NCI-H460 (cell line): ENCODE measurements around the gene TEX52. TPM values are rescaled to one million over a fixed set of nuclear protein-coding genes. Genes with fewer than 3 reads are reported as not detected.

Experiments
- DNase-seq: peaks from one replicate; pipeline ENCODE4 v3.0.0-alpha.2; 2016; ENCODE audit warnings: low read depth; ENCODE audit errors: extremely low read depth
- total RNA-seq: library from RNA; depleted of rRNA; stranded (reverse); fragments of >200 nt; shearing (Covaris generic); gene quantifications from 2 replicates; pipeline ENCODE4 v1.2.3, GENCODE V29; 2014

Gene TEX52
- total RNA-seq, 1 experiment from 2014 or later: not detected

DNA sequence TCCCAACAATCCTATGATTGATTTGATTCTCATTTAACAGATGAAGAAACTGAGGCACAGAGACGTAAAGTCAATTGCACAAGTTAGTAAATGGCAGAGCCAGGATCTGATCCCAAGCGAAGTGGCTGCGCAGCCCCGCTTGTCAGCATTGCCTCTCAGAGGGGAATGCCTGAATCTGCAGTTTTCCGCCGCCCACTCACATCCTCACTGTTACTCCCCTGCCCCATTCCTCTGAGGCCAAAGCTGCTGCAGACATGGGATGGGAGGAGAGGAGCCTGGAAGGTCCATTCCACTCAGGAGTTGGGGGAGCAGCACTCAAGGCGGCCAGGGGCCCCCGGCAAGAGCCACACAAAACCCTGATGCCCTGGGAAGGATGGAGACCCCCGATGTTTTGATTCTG, 23.0 kb downstream of the TEX52 start:
- no peak for DNase-seq

DNA sequence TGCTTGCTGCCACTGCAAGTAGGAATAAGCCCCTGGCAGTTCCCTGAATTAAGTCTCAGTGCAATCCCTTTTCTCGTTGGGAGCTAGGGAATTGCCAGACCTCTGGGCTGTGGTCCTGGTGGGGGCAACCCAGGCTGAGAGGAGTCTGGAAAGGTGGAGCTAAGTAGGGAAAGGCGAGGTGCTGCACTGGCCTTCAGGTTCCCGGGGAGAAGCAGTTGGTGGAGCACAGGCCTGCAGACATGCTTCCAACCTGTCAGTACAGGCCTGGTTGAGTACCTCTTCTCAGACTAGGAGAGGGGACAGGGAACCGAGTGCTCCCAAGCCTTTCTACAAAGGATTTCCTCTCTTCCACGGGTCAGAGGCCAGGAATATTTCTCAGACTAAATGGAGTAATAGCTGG, 23.5 kb downstream of the TEX52 start:
- DNase-seq: no peak

DNA sequence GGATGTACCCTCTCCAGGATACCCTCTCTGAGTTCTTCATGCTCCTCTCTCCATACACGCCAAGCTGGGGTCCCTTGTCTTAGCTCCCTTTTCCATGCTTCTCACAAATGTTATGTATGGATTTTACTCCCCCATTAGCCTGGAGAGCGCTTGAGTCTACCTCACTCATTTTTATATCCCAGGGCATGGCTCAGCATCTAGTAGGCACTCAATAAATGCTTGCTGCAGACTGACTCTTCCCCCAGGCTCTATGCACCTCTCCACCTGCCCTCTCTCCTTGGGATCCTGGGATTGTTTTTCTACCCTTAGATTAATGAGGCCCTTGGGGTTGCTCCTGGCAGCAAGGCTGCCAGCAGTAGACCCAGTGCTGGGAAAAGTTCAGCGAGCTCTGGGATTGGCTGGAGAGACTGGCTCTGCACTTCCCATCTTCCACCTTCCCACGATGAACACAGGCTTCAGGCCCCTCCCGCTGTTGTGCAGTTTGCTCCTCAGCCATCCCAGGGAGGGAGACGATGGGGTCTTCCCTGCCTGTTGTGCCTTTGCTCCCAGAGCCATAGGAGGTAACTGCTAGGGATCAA, 24.2 kb downstream of the TEX52 start:
- DNase-seq: no peak

DNA sequence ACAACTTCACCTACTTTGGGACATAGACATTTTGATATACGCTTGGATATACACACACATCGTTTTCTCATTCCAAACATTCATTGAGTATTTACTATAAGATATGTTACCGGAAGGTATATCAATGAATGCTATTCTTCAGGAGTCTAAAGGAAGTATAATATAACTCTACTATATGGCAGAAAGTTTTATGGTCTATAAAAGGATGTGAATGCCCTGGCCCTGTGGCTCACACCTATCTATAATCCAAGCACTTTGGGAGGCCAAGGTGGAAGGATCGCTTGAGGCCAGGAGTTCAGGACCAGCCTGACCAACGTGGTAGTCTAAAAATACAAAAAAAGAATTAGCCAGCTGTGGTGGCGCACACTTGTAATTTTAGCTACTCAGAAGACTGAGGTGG, 27.6 kb downstream of the TEX52 start:
- DNase-seq: no peak

DNA sequence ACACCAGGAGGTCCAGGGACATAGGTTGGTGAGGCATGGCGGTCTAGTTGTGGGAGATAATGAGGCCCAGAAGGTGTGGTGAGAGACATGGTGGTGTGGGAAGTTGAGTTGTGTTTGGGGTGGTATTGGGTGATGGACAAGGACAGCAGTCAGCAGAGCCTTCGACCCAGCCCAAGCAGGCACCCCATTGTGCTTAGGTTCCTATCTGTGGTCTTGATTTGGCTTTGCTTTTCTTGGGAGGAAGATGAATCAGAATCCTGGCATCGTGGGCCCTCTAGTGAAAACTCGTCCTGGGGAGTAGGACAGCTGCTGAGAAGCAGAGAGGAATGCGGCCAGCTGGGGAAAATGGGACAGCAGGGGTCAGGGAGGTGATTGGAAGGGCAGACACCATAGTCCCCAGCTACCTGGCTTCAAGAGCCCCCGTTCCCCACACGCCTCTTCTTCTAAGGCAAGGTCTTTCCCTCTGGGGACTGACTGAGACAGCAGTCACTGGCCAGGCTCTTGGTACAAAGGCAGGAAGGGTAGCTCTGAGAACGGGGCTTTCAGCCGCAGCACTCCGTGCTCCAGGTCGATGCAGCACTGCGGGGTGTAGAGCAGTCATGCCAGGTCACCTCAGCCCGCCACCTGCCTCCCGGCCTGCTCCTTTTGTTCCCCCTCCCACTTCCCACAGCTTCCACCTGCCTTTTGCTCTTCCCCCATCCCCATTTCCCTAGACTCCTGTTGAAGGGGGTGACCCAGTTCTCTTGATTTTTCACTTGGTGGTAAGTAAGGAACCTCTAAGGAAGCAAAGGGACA, 29.9 kb downstream of the TEX52 start:
- no peak for DNase-seq

DNA sequence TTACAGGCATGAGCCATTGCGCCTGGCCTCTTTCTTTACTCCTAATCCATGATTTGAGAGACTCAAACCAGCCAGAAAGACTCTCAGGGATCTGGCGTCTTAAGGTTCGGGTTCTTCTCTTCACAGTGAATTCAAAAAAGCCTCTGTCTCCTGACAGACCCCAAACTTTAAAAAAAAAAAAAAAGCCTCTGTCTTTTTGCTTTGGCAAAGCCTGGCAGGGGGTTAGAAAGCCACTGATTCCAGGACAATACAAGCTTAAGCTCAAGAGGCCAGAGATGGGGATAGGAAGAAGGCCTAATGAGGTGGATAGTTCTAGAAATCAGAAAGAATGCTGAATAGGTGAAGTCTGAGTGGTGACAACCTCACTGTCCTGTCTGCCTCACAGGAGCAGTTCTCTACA, 30.8 kb downstream of the TEX52 start:
- no peak for DNase-seq

DNA sequence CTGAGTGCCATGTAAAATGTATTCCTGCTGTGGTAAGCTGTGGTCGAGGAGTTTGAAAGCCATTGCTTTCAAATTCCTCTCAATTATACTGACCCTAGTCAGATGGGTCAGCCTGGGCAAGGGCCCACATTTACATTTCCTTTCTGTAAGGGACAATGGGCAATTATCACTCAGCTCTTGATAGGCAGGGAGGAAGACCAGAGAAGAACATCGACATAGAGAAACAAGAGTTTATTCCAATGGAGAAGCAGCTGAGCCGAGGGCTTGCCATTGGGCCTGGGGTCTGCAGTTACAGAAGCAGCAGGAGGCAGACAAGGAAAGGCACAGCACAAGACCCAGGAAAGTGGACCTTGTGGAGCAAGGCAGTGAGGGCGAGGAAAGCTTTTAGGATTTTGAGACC, 31.7 kb downstream of the TEX52 start:
- DNase-seq: no peak

DNA sequence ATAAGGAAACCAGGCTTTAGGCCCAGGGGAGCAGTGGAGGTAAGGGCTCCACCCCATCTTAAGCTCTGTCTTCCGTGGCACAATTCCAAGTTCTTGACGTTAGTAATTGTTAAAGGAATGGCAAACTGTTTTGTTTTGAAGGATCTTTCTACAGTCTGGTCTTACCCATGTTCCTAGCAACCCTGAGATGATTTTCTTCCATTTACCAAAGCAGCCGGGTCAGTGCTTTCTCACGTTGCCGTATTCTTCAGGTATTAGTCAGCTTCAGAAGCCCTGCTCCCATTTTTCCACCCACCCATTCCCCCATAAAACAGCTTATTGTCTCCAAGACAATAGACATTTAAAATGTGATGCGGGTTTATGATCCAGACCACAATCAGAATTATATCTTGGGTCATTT, 32.3 kb downstream of the TEX52 start:
- no peak for DNase-seq

DNA sequence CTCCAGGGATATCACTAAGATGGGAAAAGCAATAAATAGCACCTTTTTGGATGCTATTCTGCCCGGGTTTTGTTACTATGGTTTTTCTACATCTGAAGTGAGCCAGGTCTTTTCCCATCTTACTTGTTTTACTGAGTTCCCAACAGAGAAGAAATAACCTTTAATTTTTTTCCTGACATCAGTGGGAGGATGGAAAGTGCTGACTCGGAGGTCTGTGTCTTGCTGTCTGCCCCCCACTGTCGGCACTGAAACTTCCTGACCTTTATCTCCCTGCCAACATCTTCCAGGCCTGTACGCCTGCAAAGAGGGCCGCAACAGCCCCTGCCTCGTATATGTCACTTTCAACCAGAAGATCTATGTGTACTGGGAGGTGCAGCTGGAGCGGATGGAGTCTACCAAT, 33.4 kb downstream of the TEX52 start:
- no peak for DNase-seq

DNA sequence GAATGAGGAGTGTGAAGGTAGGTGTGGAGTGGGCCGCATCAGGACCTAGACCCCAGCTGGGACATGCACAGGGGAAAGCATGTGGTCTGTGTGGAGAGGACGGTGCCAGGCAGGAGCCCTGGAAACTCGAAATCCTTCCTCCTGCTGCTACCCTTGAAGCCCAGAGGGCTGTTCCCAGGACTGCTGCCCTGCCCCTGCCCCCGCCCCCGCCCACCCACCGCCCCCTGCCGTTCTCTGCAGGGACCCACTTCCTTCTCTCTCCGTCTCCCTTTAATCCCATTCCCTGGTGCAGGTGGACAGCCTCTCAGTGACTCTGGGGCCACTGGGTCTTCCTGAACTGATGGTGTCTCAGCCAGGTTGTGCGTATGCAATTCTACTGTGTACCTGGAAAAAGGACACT, 36.4 kb downstream of the TEX52 start:
- no peak for DNase-seq

DNA sequence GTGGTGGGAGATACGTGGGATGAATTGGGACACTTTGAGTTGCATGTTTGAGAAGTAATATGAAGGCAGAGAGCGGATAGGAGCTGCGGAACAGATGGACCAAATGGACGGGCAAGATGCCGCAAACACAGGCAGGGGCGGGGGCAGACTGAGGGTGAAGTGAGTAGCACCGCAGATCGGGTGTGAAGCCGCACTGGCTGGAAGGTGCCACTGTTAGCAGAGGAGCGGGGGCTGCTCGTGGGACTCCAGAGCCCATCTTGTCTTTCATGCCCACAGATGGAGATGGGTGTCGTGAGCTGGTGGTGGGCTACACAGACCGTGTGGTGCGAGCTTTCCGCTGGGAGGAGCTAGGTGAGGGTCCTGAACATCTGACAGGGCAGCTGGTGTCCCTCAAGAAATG, 37.0 kb downstream of the TEX52 start:
- DNase-seq: no peak

DNA sequence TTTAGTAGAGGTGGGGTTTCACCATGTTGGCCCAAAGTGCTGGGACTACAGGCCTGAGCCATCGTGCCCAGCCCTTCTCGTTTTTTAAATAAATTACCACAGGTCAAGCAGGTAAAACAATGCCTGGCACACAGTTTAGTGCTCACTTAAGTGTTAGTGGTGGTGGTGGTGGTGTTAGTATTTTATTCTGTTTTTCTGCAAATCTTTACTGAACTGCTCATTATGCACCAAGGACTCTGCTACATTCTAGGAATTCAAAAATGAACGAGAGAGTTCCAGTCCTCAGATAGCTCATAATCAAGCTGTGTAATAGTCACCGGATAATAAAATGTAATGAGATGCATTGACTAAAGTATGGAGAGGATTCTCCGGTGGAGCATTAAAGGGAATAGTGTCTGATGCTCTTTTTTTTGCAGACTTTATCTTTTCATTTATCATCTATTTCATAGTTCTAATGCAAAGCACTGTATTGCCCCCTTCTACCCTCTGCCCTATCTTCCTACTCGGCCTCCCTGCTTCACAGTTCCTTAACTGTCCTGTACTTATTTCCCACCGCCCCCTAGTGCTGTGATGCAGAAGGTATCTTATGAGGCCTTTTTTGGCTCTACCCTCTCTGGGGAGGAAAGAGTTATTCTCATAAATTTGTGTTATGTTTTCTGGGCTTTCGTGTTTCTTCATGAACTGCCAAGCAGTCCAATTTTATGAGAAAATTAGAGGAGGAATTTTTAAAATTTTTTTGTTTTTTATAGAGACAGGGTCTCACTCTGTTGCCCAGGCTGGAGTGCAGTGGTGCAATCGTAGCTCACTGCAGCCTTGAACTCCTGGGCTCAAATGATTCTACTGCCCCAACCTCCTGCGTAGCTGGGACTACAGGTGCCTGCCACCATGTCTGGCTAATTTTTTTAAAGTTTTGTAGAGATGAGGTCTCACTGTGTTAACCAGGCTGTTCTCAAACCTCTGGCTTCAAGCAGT, 43.3 kb downstream of the TEX52 start:
- peak; percentile 55 for DNase-seq

DNA sequence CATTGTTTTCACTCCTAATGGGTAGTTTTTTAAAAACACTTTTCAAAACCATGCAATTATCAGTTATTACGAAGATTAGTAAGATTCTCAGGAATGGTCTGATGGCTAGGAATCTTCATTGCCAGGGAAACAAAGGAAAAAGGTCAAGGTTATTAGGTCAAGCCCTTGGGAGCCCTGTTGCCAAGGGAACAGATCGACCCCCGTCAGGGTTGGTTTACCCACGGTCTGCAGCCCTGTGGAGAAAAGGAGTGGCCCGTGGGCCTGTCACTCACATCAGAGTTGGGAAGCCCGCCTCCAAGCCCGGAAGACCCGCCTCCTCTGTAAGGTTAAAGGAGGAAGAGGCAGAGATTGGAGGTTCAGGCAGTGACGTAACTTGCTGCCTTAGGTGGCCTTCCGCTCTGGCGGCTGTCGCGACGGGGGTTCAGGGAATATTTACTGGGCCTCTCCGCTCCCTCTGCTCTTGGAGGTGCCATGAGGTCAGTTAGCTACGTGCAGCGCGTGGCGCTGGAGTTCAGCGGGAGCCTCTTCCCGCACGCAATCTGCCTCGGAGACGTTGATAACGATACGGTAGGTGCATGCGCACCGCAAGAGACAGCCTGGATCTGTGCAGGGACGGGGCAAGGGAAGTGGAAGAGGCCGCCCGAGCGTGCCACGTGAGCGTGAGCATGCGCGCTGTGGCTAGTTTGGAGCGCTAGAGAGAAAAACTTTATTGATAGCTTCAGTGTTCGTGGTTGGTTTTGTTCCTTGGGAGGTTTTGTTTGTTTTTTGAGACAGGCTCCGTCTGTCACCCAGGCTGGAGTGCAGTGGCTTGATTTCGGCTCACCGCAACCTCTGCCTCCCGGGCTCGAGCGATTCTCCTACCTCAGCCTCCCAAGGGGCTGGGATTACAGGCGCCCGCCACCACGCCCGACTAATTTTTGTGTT, 44.3 kb downstream of the TEX52 start, which contains the start of gene ITFG2:
Gene ITFG2 (plus strand): TSS at position 379 of the 924 bp plus-strand sequence. CDS start 93 bp downstream, at position 472.
- peak; percentile 97 for DNase-seq

DNA sequence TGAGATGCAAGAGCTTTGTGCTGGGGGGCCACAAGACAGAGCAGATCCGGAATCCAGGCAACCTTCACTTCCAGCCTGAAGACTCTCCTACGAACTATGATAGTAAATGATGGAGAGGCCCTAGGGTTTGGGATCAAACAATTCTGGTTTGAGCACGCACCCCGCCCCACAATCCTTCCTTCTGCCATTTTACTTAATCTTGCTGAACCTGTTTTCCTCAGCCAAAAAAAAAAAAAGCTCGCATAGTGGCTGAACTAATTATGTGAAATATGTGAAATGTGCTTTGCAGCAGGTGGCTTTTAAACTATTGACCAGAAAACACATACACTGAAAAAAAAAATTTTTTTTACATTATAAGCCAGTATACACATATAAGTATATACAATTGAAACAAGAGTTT, 45.0 kb downstream of the TEX52 start:
- no peak for DNase-seq

DNA sequence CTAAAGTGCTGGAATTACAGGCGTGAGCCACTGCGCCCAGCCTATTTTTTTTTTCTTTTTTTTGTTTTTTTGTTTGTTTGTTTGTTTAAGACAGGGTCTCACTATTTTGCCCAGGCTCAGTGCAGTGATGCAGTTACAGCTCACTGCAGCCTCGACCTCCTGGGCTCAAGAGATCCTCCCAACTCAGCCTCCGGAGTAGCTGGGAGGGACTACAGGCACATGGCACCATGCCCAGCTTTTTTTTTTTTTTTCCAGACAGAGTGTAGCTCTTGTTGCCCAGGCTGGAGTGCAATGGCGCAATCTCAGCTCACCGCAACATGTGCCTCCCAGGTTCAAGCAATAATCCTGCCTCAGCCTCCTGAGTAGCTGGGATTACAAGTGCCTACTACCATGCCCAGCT, 50.1 kb downstream of the TEX52 start:
- no peak for DNase-seq

DNA sequence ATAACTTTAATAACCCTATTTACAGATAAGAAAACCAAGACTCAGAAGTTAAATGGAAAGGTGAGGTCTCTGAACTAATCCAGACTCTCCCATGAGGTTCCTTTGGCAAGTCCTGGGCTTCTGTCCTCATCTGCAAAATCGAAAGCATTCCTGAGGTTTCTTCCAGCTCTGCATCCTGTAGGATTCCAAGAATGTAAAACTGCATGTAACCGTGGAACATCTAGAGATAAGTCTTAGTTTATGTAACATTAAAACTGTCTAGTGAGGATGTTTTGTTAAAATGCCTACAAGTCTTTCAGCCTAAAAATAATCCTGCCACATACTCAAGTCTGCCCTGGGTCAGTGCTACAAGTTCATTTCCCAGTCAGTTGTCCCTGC, 51.7 kb downstream of the TEX52 start:
- DNase-seq: no peak

DNA sequence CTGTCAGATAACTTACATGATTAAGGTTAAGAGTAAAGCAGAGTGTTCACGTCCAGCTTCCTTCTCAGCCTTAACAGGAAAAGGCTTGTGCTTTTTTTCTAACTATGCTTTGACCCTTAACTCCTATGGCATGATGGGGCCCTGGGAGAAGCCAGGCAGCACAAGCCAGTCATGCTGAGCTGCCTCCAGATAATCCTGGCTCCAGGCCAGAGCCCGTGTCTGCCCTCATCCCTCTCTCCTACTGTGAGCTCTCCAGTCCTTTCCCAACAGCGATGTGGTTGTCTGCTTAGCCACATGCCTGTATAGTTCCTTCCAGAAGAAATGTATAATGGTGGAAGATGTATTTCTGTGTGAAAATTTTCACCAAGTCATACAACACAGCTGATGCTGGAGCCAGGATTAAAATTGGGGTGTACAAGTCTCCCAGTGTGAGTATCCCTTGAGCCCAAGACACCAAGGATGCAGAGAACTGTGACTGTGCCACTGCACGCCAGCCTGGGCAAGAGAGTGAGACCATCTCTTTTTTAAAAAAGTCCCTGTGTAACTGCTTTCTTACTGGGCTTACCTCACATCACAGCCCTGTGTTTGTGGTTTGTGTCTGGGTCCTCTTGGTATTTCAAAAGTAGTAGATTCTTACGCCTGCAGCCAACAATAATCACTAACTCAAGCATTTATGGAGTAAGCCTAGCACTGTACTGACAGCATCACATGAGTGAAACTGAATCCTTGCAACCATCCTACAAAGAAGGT, 52.3 kb downstream of the TEX52 start:
- no peak for DNase-seq

DNA sequence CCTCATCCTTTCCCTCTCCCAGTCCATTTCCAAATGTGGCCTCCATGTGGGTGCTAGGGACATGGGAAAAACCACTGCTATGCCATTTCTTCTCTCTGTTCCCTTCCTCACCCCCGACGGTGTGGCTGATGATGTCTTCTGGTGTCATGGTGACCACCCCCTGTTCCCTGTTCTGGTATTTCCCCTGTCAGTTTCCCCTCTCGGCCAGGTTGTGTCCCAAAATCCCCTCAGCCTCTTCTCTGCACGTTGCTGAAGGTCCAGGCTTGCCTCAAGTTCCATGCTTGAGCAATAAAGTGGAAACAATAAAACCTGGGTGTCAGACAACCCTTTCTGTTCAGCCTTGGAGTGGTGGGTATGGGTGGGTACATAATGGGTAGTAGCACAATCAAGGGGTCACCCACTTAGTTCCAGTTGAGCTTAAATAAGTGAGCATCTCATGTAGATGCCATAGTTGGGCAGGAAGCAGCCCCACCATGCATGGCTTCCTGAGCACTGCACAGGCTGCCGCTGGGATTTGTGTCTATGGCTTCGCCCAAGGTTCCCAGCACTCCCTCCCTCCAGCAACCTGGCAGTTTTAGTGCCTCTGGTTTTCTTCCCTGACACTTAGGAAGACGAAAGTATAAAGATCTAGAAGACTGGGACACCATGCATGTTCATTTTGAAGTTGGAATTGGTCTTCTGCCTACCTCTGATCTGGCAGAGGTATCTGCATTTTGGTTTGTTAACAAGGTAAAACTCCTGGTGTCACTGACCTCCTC, 53.0 kb downstream of the TEX52 start:
- no peak for DNase-seq
